ENCODE data around the gene CNOT6L. TPM values are rescaled to one million over a fixed set of nuclear protein-coding genes. Genes with fewer than 3 reads are reported as not detected.

Gene CNOT6L
- total RNA-seq, 1 donor from 2014 or later = 49.4 TPM

- no peak for DNase-seq (ENCODE audit: low spot score in 2 of 2, unreplicated experiment in 2 of 2)
- Mint-ChIP-seq H3K27me3 (ENCODE audit: low read depth) (no peaks in the 10 kb centered on the region), H3K4me3 (no peak overlapping the region)
These were observed 119.4 kb downstream of the CNOT6L start for GRCh38 chr4:77699731-77700210.

GRCh38 chr4:77697860-77698590 is 121.1 kb downstream of the CNOT6L start:
- no peak overlapping the region for H3K4me3 Mint-ChIP-seq
- TF ChIP-seq CTCF (IDR thresholded peaks at IDR 0.05; ENCODE audit: unreplicated experiment) = no peak
- no peaks in the 10 kb centered on the region for H3K9me3 Mint-ChIP-seq
- DNase-seq (ENCODE audit: low spot score in 2 of 2, unreplicated experiment in 2 of 2) = no peak
- peaks cover 33% of the 10 kb centered on the region for H3K4me1 Mint-ChIP-seq
- no peak overlapping the region for H3K27ac Mint-ChIP-seq
- H3K27me3 Mint-ChIP-seq (ENCODE audit: low read depth) = no peaks in the 10 kb centered on the region
- no peaks in the 10 kb centered on the region for H3K36me3 Mint-ChIP-seq

More at GRCh38 chr4:77699731-77700210, 119.4 kb downstream of the CNOT6L start:
- H3K4me1 Mint-ChIP-seq = peaks cover 36% of the 10 kb centered on the region
- no peaks in the 10 kb centered on the region for H3K9me3 Mint-ChIP-seq
- H3K27ac Mint-ChIP-seq = peak overlapping the region; percentile 84
- H3K36me3 Mint-ChIP-seq = no peaks in the 10 kb centered on the region
- no peak for TF ChIP-seq CTCF (IDR thresholded peaks at IDR 0.05; ENCODE audit: unreplicated experiment)

GRCh38 chr4:77695774-77696173 is 123.4 kb downstream of the CNOT6L start:
- Mint-ChIP-seq H3K4me3 (no peak overlapping the region), H3K27me3 (ENCODE audit: low read depth) (no peaks in the 10 kb centered on the region), H3K4me1 (peaks cover 18% of the 10 kb centered on the region), H3K9me3 (no peaks in the 10 kb centered on the region), H3K36me3 (no peaks in the 10 kb centered on the region), H3K27ac (no peak overlapping the region)
- no peak for DNase-seq (ENCODE audit: low spot score in 2 of 2, unreplicated experiment in 2 of 2)
- no peak for TF ChIP-seq CTCF (IDR thresholded peaks at IDR 0.05; ENCODE audit: unreplicated experiment)

GRCh38 chr4:77692847-77693432 is 126.2 kb downstream of the CNOT6L start:
- Mint-ChIP-seq H3K4me3 (no peak overlapping the region), H3K27ac (no peak overlapping the region), H3K27me3 (ENCODE audit: low read depth) (no peaks in the 10 kb centered on the region), H3K36me3 (no peaks in the 10 kb centered on the region), H3K9me3 (no peaks in the 10 kb centered on the region), H3K4me1 (peaks cover 5% of the 10 kb centered on the region)
- no peak for TF ChIP-seq CTCF (IDR thresholded peaks at IDR 0.05; ENCODE audit: unreplicated experiment)
- no peak for DNase-seq (ENCODE audit: low spot score in 2 of 2, unreplicated experiment in 2 of 2)

- H3K27me3 Mint-ChIP-seq (ENCODE audit: low read depth) = no peaks in the 10 kb centered on the region
- H3K9me3 Mint-ChIP-seq = peaks cover 4% of the 10 kb centered on the region
These were observed 137.4 kb downstream of the CNOT6L start for GRCh38 chr4:77681792-77682191.

More at GRCh38 chr4:77681792-77682191, 137.4 kb downstream of the CNOT6L start:
- Mint-ChIP-seq H3K4me1 (no peaks in the 10 kb centered on the region), H3K27ac (no peak overlapping the region), H3K4me3 (no peak overlapping the region), H3K36me3 (no peaks in the 10 kb centered on the region)
- DNase-seq (ENCODE audit: low spot score in 2 of 2, unreplicated experiment in 2 of 2) = no peak
- no peak for TF ChIP-seq CTCF (IDR thresholded peaks at IDR 0.05; ENCODE audit: unreplicated experiment)
